Neuronal stem cell (in vitro differentiated cells): Measurements from ENCODE around the gene TOB1.

Experiments
- DNase-seq: peaks from one replicate; pipeline ENCODE4 v3.0.0-alpha.2; 2013; ENCODE audit warnings: low spot score
- H2AFZ ChIP-seq: one replicate; pipeline ENCODE4 v1.6.1; 2013; ENCODE audit warnings: mild to moderate bottlenecking, low read length, inconsistent platforms
- H2AK5ac ChIP-seq: 2 replicates; pipeline ENCODE4 v1.6.1; 2013; ENCODE audit warnings: low read depth, mild to moderate bottlenecking, inconsistent platforms, low read length, moderate library complexity, mixed read lengths
- H2BK120ac ChIP-seq: 2 replicates; pipeline ENCODE4 v1.6.1; 2013; ENCODE audit warnings: low read depth, mild to moderate bottlenecking, inconsistent platforms, low read length, moderate library complexity, mixed read lengths
- H2BK12ac ChIP-seq: one replicate; pipeline ENCODE4 v1.6.1; 2013; ENCODE audit warnings: low read length, inconsistent platforms
- H2BK15ac ChIP-seq: 2 replicates; pipeline ENCODE4 v1.6.1; 2013; ENCODE audit warnings: mild to moderate bottlenecking, low read length, inconsistent platforms, mixed read lengths
- H2BK5ac ChIP-seq: one replicate; pipeline ENCODE4 v1.6.1; 2013; ENCODE audit warnings: inconsistent platforms, mild to moderate bottlenecking, low read length, moderate library complexity
- H3K14ac ChIP-seq: one replicate; pipeline ENCODE4 v1.6.1; 2013; ENCODE audit warnings: low read length, inconsistent platforms
- H3K18ac ChIP-seq: 2 replicates; pipeline ENCODE4 v1.6.1; 2013; ENCODE audit warnings: low read length, inconsistent platforms
- H3K23ac ChIP-seq: 2 replicates; pipeline ENCODE4 v1.6.1; 2013; ENCODE audit warnings: low read depth, mild to moderate bottlenecking, mixed read lengths, low read length, inconsistent platforms; ENCODE audit not compliant: poor library complexity
- H3K27ac ChIP-seq: replicated peaks from 3 replicates; pipeline ENCODE4 v1.5.1; 2013; ENCODE audit warnings: low read length, inconsistent platforms
- H3K27me3 ChIP-seq, 3 experiments: 2 replicates each; pipeline ENCODE4 v1.6.1; 2013; ENCODE audit warnings: low read length in 3 of 3, mild to moderate bottlenecking in 2 of 3, inconsistent platforms in 1 of 3, low read depth in 1 of 3, mixed read lengths in 1 of 3, moderate library complexity in 1 of 3; ENCODE audit not compliant: control insufficient read depth in 3 of 3, insufficient read depth in 3 of 3
- H3K36me3 ChIP-seq, 2 donors: replicated peaks in 1 of 2; 2 replicates each; pipeline ENCODE4 v1.6.1; 2013; ENCODE audit warnings: low read length in 2 of 2; ENCODE audit not compliant: control insufficient read depth in 2 of 2, insufficient read depth in 2 of 2
- H3K4ac ChIP-seq: 2 replicates; pipeline ENCODE4 v1.6.1; 2013; ENCODE audit warnings: inconsistent platforms, mild to moderate bottlenecking, low read length, moderate library complexity
- H3K4me1 ChIP-seq, 2 donors: 1 replicate in 1 of 2; 2 replicates in 1 of 2; pipeline ENCODE4 v1.6.1; 2013; ENCODE audit warnings: low read length in 2 of 2, low read depth in 1 of 2; ENCODE audit not compliant: control insufficient read depth in 2 of 2, insufficient read depth in 1 of 2
- H3K4me2 ChIP-seq: one replicate; pipeline ENCODE4 v1.6.1; 2013; ENCODE audit warnings: mild to moderate bottlenecking, low read length, inconsistent platforms; ENCODE audit not compliant: insufficient read depth, poor library complexity, severe bottlenecking
- H3K4me3 ChIP-seq, 2 donors: 2 replicates each; pipeline ENCODE4 v1.5.1; 2013; ENCODE audit warnings: low read length in 2 of 2, mild to moderate bottlenecking in 2 of 2, inconsistent platforms in 1 of 2, moderate library complexity in 1 of 2
- H3K79me1 ChIP-seq: one replicate; pipeline ENCODE4 v1.6.1; 2013; ENCODE audit warnings: low read depth, mild to moderate bottlenecking, inconsistent platforms, low read length, moderate library complexity
- H3K9ac ChIP-seq: one replicate; pipeline ENCODE4 v1.6.1; 2013; ENCODE audit warnings: mild to moderate bottlenecking, low read depth, low read length, inconsistent platforms; ENCODE audit not compliant: poor library complexity
- H3K9me3 ChIP-seq, 2 donors: replicated peaks in 1 of 2; 2 replicates each; pipeline versions ENCODE3 to v1.6.1; 2013; ENCODE audit warnings: low read length in 2 of 2, mild to moderate bottlenecking in 2 of 2, inconsistent platforms in 1 of 2, low read depth in 1 of 2, mixed read lengths in 1 of 2, moderate library complexity in 1 of 2; ENCODE audit not compliant: control insufficient read depth in 2 of 2, insufficient read depth in 1 of 2
- H4K8ac ChIP-seq: one replicate; pipeline ENCODE4 v1.6.1; 2013; ENCODE audit warnings: low read depth, mild to moderate bottlenecking, inconsistent platforms, low read length, moderate library complexity
- H4K91ac ChIP-seq: one replicate; pipeline ENCODE4 v1.6.1; 2013; ENCODE audit warnings: low read length, low read depth, mild to moderate bottlenecking, inconsistent platforms; ENCODE audit not compliant: poor library complexity
- WGBS, 2 donors: extraction: QIAGEN DNeasy Blood & Tissue Kit; methylation state at CpG; one replicate each; pipeline ENCODE4 v1.1.7; 2013; ENCODE audit warnings: missing lambda C conversion rate in 2 of 2, mixed read lengths in 1 of 2; ENCODE audit not compliant: insufficient read length in 2 of 2, insufficient replicate concordance in 1 of 2; ENCODE audit errors: extremely low coverage in 2 of 2; 5-methylcytosine and 5-hydroxymethylcytosine counted together

The TOB1 gene

DNA sequence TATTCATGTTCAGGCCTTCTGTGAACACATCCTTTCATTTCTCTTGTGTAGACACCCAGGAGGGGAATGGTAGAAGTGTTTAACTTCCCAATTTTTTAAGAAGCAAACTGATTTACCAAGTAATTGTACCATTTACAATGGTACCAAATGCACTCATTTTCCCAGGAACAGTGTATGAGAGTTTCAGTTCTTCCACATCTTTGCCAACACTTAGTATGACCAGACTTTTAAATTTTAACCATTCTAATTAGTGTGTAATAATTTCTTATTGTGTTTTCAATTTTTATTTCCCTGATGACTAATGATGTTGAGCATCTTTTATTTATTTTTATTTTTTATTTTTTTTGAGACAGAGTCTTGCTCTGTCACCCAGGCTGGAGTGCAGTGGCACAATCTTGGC, 41.0 kb downstream of the TOB1 start:
- no peaks in the 10 kb centered on the region for H3K9me3 ChIP-seq
- no peak for DNase-seq
- H3K23ac ChIP-seq, result no peak overlapping the region
- H3K4me1 ChIP-seq, result peaks cover 0 to 5% of the 10 kb centered on the region in 2 donors
- no peaks in the 10 kb centered on the region for H3K79me1 ChIP-seq
- H3K4ac ChIP-seq, result no peak overlapping the region
- no peak overlapping the region for H2AFZ ChIP-seq
- no peak overlapping the region for H4K91ac ChIP-seq
- no peak overlapping the region for H3K14ac ChIP-seq
- no peak overlapping the region for H2BK15ac ChIP-seq
- H3K27me3 ChIP-seq, result peaks cover 0 to 18% (median 0%) of the 10 kb centered on the region in 3 experiments
- H3K27ac ChIP-seq, result no peak overlapping the region
- H3K4me3 ChIP-seq, result no peak overlapping the region
- H3K4me2 ChIP-seq, result no peak overlapping the region
- no peak overlapping the region for H2BK5ac ChIP-seq
- no peaks in the 10 kb centered on the region for H3K36me3 ChIP-seq
- H3K18ac ChIP-seq, result no peak overlapping the region
- H2AK5ac ChIP-seq, result no peak overlapping the region
- H2BK120ac ChIP-seq, result no peak overlapping the region
- H4K8ac ChIP-seq, result no peak overlapping the region
- H2BK12ac ChIP-seq, result no peak overlapping the region
- no peak overlapping the region for H3K9ac ChIP-seq

DNA sequence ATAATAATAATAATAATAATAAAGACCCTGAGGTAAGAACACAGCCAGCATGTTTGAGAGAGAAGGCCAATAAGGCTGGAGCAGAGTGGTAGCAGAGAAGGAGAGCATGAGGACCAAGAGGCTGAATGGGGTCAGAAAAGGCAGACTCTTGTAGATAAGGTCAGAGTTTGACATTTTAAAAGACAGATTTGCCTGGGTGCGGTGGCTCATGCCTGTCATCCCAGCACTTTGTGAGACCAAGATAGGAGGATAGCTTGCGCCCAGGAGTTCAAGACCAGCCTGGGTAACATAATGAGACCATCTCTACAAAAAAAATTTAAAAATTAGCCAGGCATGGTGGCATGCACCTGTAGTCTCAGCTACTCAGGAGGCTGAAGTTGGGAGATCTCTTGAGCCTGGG, 41.7 kb downstream of the TOB1 start:
- no peak overlapping the region for H2BK15ac ChIP-seq
- no peak overlapping the region for H3K4me2 ChIP-seq
- no peaks in the 10 kb centered on the region for H3K9me3 ChIP-seq
- no peak overlapping the region for H2BK5ac ChIP-seq
- H2BK120ac ChIP-seq, result no peak overlapping the region
- H3K79me1 ChIP-seq, result no peaks in the 10 kb centered on the region
- H3K36me3 ChIP-seq, result no peaks in the 10 kb centered on the region
- H3K14ac ChIP-seq, result no peak overlapping the region
- H2AFZ ChIP-seq, result no peak overlapping the region
- peaks cover 0 to 3% of the 10 kb centered on the region in 2 donors for H3K4me1 ChIP-seq
- H3K4me3 ChIP-seq, result no peak overlapping the region
- no peak overlapping the region for H3K9ac ChIP-seq
- no peak overlapping the region for H3K4ac ChIP-seq
- WGBS, 2 donors, result no CpG with 5 or more reads among the region's 2 CpGs
- H3K27me3 ChIP-seq, result peaks cover 0 to 23% (median 0%) of the 10 kb centered on the region in 3 experiments
- H3K23ac ChIP-seq, result no peak overlapping the region
- H2BK12ac ChIP-seq, result no peak overlapping the region
- H4K8ac ChIP-seq, result no peak overlapping the region
- no peak overlapping the region for H4K91ac ChIP-seq
- no peak overlapping the region for H2AK5ac ChIP-seq
- H3K27ac ChIP-seq, result no peak overlapping the region
- DNase-seq, result no peak
- no peak overlapping the region for H3K18ac ChIP-seq

DNA sequence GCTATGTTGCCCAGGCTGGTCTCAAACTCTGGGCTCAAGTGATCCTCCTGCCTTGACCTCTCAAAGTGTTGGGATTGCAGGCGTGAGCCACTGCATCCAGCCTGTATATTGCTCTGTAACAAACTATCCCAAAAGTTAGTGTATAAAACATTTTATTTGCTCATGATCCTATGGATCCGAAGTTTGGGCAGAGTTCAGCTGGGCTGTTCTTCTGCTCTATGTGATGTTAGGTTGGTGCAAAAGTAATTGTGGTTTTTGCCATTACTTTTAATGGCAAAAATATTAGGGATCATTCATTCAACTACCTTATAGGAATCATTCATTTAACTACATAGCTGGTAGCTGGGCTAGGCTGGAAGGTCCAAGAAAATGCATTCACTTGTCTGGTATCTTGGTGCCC, 43.6 kb downstream of the TOB1 start:
- Histone ChIP-seq H4K8ac (no peak overlapping the region), H3K9ac (no peak overlapping the region), H3K27me3 (peaks cover 0 to 15% (median 0%) of the 10 kb centered on the region in 3 experiments), H3K4me2 (no peak overlapping the region), H3K4ac (no peak overlapping the region), H2BK12ac (no peak overlapping the region), H3K27ac (no peak overlapping the region), H4K91ac (no peak overlapping the region), H3K18ac (no peak overlapping the region), H3K4me1 (peaks cover 0 to 2% of the 10 kb centered on the region in 2 donors), H3K4me3 (no peak overlapping the region), H2AFZ (no peak overlapping the region), H3K36me3 (no peaks in the 10 kb centered on the region), H2BK5ac (no peak overlapping the region), H3K79me1 (no peaks in the 10 kb centered on the region), H2BK15ac (no peak overlapping the region), H2AK5ac (no peak overlapping the region), H3K14ac (no peak overlapping the region), H3K23ac (no peak overlapping the region), H3K9me3 (no peaks in the 10 kb centered on the region), H2BK120ac (no peak overlapping the region)
- DNase-seq, result no peak
- no CpG with 5 or more reads among the region's 2 CpGs for WGBS, 2 donors

DNA sequence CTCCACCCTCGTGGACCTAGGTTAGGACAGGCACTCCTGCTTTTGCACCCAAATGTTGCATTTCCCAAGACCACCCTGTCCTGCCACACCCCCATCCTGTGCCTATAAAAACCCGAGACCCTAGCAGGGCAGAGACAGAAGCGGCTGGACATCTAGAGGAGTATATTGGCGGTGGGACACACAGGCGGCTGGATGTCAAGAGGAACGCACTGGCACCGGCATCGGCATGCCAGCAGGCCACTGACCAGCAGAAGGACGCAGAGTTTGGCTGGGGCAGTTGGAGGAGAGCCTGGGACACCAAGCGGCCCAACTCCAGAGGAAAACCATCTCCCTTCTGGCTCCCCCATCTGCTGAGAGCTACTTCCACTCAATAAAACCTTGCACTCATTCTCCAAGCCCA, 45.5 kb downstream of the TOB1 start:
- H2AK5ac ChIP-seq, result no peak overlapping the region
- no peaks in the 10 kb centered on the region for H3K36me3 ChIP-seq
- no peaks in the 10 kb centered on the region for H3K79me1 ChIP-seq
- peaks cover 0 to 21% (median 0%) of the 10 kb centered on the region in 3 experiments for H3K27me3 ChIP-seq
- H3K4ac ChIP-seq, result no peak overlapping the region
- H2AFZ ChIP-seq, result no peak overlapping the region
- H3K14ac ChIP-seq, result no peak overlapping the region
- H3K27ac ChIP-seq, result no peak overlapping the region
- no peak overlapping the region for H3K4me2 ChIP-seq
- H2BK5ac ChIP-seq, result no peak overlapping the region
- H4K8ac ChIP-seq, result no peak overlapping the region
- WGBS, 2 donors, result no CpG with 5 or more reads among the region's 10 CpGs
- H3K4me1 ChIP-seq, result peaks cover 0 to 2% of the 10 kb centered on the region in 2 donors
- H3K9ac ChIP-seq, result no peak overlapping the region
- no peak overlapping the region for H3K4me3 ChIP-seq
- H2BK15ac ChIP-seq, result no peak overlapping the region
- H3K23ac ChIP-seq, result no peak overlapping the region
- H3K9me3 ChIP-seq, result no peaks in the 10 kb centered on the region
- H3K18ac ChIP-seq, result no peak overlapping the region
- no peak for DNase-seq
- H2BK120ac ChIP-seq, result no peak overlapping the region
- no peak overlapping the region for H2BK12ac ChIP-seq
- H4K91ac ChIP-seq, result no peak overlapping the region
